NCI-H1694 (cell line): ENCODE results near the gene EMILIN1.
"Not testable (repeated sequence)": the region's sequence is repeated elsewhere in the genome, so short reads cannot be mapped to it uniquely, and the experiment has no call there.

Source experiments
- DNase-seq: peaks from one replicate; lab custom pipeline; 2025; lab: John Stamatoyannopoulos, UW

The EMILIN1 gene

DNA sequence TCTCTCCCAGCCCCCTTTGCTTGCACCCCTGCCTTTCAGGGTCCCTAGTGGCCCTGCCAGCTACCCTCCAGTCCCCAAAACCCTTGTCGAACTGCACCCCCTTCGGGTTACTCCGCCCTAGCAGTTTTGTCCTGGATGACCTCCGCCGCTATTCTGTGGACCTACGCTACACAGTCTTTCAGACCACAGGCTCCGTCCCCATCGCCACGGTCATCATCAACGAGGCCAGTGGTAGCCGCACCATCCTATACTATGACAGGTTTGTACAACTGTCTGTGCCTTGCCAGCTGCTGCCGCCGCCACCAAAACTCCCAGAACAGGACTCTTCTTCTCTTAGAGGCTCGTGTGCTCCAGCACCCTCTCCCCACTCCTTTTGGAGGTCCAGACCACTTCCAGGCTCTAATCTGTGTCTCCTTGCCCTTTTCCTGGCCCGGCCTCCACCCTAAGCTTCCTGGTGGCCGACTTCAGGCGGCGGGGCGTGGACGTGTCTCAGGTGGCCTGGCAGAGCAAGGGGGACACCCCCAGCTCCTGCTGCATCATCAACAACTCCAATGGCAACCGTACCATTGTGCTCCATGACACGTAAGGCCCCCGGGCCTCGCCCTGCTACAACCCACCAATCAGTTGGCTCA lies 16.1 kb downstream of the EMILIN1 start:
- no peak for DNase-seq

DNA sequence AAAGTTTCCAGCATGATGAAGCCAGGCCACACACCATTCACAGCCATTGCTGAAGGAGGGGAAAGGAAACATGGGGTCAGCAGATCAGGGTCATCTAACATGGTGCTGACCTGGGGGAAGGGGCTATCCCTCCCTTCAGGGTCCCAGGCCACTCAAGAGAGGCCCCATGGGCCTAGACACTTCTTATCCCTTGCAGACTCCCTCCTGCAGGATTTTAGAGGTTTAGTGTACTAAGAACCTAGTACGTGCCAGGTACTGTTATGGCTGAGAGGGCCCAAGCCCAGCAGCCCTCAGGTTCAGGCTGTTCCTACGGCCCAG lies 17.0 kb downstream of the EMILIN1 start:
- DNase-seq, result no peak

DNA sequence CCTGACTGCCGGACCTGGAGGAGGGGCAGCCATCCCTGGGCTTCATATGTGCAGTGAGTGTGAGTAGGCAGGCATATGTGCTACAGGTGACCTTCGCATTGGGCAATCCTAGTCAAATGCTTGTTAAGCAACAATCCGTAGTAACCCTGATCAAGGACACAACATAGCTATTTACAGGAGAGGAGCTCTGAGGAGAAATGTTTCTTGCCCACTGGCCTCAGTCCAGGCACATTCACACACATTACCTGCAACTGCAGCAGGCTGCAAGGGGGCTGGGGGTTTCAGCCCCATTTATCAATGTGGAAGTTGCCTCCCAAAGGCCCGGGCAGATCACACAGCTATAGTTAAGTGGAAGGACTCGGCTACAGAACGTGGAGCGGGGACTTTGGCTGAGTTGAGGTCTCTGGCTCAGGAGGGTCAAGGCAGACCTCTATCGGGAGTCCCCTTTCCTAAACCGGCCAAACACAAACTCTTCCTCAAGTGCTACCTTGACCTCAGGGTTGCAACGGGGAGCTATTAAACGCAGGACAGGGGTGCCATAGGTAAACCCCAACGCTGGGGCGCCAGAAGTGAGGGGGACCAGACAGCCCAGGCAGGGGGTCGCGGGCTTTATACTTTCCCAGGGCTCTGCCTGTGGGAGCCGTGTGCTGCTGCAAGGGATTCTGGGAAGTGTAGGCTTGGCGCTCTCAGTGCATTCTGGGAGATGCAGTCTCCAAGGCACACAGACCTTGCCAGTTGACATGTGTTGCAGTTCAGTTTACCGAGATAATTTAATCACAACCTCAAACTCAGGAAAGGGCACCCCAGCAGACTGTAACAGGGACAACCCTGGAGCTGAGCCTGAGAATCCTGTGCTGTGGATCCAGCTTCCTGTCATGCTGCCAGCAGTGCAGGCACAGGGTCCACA lies 17.6 kb downstream of the EMILIN1 start:
- peak; percentile 90 for DNase-seq

DNA sequence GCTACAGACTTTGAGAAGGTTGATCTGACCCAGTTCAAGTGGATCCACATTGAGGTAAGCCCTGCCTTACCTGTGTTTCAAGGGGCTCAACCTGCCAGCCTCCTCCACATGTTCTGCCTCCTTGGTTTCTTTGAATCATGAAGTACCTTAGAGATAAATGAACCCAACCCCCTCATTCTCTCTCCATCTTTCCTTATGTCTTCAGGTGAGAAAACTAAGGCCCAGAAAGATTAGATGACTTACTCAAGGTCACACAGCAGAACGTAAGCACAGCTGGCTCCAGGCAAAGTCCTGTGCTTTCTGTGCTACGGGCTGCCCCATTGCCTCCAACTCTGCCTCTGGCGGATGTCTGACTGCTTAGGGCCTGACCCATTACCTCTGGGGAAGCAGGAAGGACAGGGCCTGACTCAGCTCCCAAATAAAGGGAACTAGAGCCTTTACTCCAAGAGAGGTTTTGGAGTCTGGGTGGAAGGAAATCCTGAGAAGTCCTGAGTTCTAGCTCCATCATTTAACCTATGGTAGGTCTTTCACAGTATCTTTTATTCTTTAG lies 18.4 kb downstream of the EMILIN1 start:
- DNase-seq, result no peak

DNA sequence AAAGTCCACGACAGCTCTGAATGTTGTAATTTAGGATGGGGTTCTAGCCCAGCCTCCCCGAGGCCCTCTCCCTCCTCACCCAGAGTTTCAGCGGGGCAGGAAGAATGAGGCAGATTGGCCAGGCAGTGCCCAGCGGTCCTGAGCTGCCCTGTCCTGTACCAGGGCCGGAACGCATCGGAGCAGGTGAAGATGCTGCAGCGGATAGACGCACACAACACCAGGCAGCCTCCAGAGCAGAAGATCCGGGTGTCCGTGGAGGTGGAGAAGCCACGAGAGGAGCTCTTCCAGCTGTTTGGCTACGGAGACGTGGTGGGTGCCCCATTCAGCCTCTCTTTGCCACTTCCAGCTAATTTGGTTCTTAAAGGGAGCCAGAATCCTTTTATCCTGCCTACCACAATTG lies 18.9 kb downstream of the EMILIN1 start:
- no peak for DNase-seq

DNA sequence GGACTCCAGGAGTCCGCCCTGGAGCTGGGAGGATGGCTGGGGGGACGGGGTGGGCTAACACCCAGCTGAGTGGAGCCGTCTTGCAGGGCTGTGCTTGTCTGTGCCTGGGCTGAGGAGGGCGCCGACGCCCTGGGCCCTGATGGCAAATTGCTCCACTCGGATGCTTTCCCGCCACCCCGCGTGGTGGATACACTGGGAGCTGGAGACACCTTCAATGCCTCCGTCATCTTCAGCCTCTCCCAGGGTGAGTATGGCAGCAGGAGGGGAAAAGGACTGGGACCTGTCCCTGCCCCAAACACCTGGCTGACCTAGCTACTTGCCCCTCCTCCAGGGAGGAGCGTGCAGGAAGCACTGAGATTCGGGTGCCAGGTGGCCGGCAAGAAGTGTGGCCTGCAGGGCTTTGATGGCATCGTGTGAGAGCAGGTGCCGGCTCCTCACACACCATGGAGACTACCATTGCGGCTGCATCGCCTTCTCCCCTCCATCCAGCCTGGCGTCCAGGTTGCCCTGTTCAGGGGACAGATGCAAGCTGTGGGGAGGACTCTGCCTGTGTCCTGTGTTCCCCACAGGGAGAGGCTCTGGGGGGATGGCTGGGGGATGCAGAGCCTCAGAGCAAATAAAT lies 21.0 kb downstream of the EMILIN1 start:
- DNase-seq, result no peak

DNA sequence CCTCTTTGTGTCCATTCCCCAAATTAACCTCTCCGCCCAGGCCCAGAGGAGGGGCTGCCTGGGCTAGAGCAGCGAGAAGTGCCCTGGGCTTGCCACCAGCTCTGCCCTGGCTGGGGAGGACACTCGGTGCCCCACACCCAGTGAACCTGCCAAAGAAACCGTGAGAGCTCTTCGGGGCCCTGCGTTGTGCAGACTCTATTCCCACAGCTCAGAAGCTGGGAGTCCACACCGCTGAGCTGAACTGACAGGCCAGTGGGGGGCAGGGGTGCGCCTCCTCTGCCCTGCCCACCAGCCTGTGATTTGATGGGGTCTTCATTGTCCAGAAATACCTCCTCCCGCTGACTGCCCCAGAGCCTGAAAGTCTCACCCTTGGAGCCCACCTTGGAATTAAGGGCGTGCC lies 21.6 kb downstream of the EMILIN1 start:
- no peak for DNase-seq

DNA sequence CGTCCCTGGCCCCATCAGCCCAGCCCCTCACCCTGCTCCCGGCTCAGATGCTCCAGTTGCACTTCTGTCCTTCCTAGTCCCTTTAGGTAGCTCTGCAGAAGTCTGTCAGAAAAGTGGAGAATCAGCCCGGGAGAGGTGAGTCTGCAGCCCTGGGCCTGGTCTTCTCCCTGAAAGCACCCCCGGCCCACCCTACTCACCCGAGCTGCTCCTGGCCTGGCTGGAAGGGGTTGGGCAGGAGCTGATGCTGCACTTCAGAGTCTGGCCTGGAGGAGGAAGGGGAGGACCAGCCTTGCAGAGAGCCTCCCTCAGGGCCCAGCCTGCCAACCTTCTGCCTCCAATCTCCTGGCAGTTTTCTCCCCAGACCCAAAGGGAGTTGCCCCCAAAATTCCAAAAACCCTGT lies 23.9 kb downstream of the EMILIN1 start:
- DNase-seq, result no peak

DNA sequence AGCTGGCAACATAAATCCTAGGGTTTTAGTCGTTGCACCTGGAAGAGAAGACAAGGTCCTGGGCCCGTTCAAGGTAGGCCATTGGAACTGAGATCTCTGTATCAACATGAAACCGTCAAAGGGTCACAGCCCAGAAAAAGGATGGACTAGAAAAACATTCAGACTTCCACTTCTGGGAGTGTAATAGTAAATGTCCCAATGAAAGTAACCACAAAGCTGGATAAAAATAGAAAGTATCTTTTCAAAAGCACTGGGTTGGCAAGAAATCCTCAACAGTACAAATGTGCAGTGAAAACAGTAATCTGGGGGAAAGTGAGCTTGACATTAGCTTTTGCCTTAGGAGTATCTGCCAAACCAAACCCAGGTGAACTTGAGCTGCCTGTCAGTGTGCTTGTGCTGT lies 27.6 kb downstream of the EMILIN1 start:
- no peak for DNase-seq

DNA sequence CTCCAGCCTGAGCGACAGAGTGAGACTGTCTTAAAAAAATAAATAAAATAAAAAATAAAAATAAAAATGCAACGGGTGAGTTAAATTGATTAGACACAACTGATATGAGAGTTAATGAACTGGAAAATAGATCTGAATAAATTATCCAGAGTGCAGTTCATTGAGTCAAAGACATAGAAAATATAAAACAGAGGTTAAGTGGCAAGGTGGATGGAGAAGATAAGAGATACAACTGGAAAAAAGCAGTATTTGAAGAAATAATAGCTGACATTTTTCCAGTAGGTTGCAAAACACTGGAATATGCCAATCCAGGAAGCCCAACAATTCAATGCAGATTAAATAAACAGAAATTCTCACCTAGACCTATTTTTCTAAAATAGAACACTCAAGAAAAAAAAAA lies 29.8 kb downstream of the EMILIN1 start:
- DNase-seq, result no peak

DNA sequence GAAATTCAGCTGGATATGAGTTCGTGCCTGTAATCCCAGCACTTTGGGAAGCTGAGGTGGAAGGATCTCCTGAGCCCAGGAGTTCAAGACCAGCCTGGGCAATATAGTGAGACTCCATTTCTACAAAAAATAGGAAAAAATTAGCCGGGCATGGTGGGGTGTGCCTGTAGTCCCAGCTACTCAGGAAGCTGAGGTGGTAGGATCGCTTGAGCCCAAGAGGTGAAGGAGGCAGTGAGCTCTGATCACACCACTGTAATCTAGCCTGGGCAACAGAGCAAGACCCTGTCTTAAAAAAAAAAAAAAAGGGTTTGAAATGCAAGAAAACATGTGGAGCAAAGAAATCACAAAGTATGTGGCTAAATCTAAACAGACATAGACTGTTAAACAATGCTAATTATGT lies 30.7 kb downstream of the EMILIN1 start:
- no peak for DNase-seq

DNA sequence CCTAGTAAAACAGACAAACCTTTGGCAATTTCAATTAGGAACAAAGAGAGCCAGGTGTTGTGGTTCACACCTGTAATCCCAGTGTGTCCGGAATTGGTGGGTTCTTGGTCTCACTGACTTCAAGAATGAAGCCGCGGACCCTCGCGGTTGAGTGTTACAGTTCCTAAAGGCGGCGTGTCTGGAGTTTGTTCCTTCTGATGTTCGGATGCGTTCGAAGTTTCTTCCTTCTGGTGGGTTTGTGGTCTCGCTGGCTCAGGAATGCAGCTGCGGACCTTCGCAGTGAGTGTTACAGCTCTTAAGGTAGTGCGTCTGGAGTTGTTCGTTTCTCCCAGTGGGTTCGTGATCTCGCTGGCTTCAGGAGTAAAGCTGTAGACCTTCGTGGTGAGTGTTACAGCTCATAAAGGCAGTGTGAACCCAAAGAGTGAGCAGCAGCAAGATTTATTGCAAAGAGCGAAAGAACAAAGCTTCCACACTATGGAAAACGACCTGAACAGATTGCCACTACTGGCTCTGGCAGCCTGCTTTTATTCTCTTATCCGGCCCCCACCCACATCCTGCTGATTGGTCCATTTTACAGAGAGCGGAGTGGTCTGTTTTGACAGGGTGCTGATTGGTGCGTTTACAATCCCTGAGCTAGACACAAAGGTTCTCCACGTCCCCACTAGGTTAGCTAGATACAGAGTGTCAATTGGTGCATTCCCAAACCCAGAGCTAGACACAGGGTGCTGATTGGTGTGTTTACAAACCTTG lies 32.4 kb downstream of the EMILIN1 start:
- not testable (repeated sequence) for DNase-seq

DNA sequence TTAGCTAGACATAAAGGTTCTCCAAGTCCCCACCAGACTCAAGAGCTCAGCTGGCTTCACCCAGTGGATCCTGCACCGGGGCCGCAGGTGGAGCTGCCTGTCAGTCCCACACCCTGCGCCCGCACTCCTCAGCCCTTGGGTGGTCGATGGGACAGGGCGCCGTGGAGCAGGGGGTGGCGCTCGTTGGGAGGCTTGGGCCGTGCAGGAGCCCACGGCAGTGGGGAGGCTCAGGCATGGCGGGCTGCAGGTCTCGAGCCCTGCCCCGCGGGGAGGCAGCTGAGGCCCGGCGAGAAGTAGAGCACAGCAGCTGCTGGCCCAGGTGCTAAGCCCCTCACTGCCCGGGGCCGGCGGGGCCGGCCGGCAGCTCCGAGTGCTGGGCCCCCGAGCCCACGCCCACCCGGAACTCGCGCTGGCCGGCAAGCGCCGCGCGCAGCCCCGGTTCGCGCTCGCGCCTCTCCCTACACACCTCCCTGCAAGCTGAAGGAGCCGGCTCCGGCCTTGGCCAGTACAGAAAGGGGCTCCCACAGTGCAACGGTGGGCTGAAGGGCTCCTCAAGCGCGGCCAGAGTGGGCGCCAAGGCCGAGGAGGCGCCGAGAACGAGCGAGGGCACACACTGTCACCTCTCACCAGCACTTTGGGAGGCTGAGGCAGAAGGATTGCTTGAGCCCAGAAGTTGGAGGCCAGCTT lies 33.1 kb downstream of the EMILIN1 start:
- not testable (repeated sequence) for DNase-seq

DNA sequence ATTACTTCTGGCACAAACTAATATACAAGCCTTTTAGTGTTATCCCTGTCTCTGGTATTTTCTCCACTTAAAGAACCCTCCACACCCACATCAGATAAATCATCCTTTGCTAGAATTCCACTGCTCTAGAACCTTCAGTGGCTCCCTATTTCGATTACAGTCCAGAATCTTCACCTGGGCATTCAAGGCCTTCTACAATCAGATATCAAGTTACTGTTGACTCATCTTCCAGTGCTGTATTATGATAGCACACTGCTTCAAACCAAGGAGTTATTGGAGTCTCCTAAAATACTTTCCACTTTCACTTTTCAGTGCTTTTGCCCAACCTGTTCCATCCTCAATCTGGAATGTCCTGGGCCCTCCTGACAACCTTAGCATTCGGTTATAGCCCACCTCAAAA lies 37.1 kb downstream of the EMILIN1 start:
- no peak for DNase-seq

DNA sequence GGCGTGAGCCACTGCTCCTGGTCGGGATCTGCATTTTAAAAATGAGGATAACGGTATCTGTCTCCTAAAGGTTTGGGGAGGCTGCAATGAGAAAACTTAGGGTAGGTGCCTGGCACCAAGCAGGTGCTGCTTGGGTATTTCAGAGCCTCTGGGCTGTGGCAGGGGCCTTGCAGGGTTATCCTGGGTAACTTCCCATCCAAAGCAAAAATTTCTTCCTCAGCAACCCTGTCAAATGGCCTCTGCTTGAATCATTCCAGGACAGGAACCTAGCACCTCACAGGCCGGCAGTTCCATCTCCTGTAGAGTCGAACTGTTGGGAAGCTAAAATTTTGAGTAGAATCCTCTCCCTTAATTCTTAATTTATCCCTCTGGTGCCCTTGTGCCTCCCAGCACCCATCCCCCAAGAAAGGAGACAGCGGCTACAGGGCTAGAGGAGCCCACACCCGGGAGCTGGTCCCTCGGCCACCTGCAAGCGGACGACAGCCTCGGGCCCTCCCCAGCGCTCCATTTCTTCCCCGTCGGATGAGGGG lies 39.6 kb downstream of the EMILIN1 start:
- no peak for DNase-seq

DNA sequence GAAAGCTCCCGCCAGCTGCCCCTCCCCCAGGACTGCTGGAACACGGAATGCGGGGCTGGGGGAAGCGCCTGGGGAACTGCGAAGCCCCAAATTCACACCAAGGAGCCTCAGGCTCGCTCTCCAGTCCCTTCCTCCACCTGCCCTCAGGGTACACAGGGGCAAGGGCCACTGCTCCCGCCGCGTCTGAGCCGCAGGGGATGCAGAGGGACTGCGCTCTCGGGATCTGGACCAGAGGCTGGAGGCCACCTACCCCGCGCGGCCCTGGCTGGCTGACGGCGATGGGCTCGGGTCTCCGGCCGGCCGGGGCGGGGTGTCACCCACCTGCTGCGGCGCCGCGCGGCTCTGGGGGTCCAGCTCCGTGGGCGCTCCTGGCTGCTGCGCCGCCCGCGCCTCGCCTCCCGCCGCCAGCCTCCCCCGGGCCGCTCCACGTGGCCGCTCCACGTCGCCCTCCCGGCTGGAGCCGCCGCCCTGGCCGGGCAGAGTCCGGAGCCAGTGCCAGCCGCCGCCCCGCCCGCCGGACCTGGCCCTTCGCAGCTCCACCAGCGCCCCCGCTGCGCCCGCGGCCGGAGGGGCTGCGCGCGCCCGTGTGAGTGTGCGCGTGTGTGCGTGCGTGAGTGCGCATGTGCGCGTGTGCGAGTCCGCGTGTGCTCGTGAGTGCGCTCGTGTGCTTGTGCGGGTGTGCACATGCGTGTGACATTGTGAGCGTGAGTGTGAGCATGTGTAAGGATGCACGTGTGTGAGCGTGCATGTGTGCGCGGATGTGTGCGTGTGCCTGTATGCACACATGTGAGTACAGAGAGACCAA lies 40.3 kb downstream of the EMILIN1 start, which contains the start of gene CGREF1:
Gene CGREF1, minus strand, starts transcription at position 604 of the 805 bp plus-strand sequence. CDS start 14,762 bp downstream, outside the sequence.
- DNase-seq, result no peak

DNA sequence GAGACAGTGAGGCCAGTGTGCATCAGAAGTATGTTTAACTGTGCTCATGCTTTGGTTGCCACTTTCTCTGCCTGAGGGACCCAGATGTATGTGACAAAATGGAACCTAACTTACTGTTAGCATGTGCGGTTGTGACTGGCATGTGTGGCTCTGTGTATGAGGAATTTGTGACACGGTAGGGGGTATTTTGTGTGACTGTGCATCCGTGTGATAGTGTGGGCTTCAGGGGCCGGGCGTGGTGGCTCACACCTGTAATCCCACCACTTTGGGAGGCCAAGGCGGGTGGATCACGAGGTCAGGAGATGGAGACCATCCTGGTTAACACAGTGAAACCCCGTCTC lies 40.9 kb downstream of the EMILIN1 start:
- not testable (repeated sequence) for DNase-seq

DNA sequence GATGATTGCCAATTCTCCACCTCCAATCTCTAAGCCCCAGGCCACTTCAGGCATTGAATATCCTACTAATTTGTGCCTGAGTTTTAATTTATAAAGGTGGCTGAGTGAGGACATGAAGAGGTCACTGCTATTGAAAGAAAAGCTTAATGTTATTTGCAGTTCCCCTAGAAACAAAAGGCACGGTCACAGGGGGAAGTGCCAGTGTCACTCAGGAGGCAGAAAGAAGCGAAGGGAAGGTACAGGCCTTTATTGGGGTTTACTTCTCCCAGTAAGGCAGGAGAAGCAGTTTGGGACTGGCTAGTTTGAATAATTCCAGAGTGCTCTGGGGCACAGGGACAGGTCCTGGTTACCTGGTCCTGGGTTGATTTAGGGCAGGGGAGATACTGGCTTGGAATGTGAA lies 43.5 kb downstream of the EMILIN1 start:
- DNase-seq, result no peak

DNA sequence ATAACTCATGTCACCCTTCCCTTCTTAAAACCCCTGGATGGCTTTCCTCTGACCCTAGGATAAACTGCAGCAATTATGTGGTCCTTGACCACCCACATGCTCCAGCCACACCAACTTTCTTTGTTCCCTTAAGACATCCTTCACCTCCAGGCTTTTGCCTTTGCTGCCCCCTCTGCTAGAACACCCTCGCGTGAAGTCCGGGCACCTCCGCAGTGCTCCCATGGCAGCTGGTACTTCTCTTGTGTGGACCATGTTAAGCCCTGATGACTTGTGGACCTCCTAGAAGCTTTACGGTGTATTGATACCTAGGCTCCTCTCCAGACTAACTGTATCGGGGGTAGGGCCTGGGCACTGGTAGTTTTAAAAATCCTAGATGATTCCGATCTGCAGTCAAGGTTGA lies 44.4 kb downstream of the EMILIN1 start:
- no peak for DNase-seq
